Sigmoid colon (tissue), 7 donors: Measurements from ENCODE around the gene OARD1. TPM values are rescaled to one million over a fixed set of nuclear protein-coding genes. Genes with fewer than 3 reads are reported as not detected.
"Not testable (repeated sequence)": the region's sequence is repeated elsewhere in the genome, so short reads cannot be mapped to it uniquely, and the experiment has no call there.

Source experiments
- DNase-seq: peaks from one replicate; pipeline ENCODE4 v3.0.0-alpha.2; 2019
- H3K27ac ChIP-seq, 4 donors: fragments of 200-600 bp; sonication (generic); one replicate each; pipeline ENCODE4 v1.5.1; 2016 to 2019; ENCODE audit warnings: mild to moderate bottlenecking in 1 of 4
- H3K27me3 ChIP-seq, 3 donors: fragments of 200-600 bp; sonication (generic); one replicate each; pipeline ENCODE4 v1.5.1; 2019; ENCODE audit warnings: mild to moderate bottlenecking in 1 of 3
- H3K36me3 ChIP-seq, 4 donors: fragments of 200-600 bp; sonication (generic); one replicate each; pipeline ENCODE4 v1.5.1; 2016 to 2019
- H3K4me1 ChIP-seq, 4 donors: fragments of 200-600 bp; sonication (generic); one replicate each; pipeline ENCODE4 v1.5.1; 2017 to 2019
- H3K4me3 ChIP-seq, 4 donors: fragments of 200-600 bp; sonication (generic); one replicate each; pipeline ENCODE4 v1.5.1; 2017 to 2019; ENCODE audit warnings: mild to moderate bottlenecking in 2 of 4, moderate library complexity in 1 of 4
- H3K9me3 ChIP-seq, 4 donors: fragments of 200-600 bp in 3 of 4; sonication (generic) in 3 of 4; one replicate each; pipeline versions ENCODE4 v1.5.1 to v1.6.1; 2013 to 2019
- CTCF ChIP-seq, 4 experiments: fragments of 450-650 bp in 3 of 4; fragments of 200-600 bp in 1 of 4; IDR thresholded peaks; one replicate each; pipeline ENCODE4 v1.5.1; 2016 to 2019; ENCODE audit warnings: antibody characterized with exemption in 4 of 4, mild to moderate bottlenecking in 3 of 4, moderate library complexity in 2 of 4
- EP300 ChIP-seq, 4 donors: sonication (generic); formaldehyde crosslinking; IDR thresholded peaks; one replicate each; pipeline ENCODE4 v1.6.1; 2017; ENCODE audit warnings: antibody characterized with exemption in 4 of 4
- POLR2A ChIP-seq, 2 donors: fragments of 450-650 bp; IDR thresholded peaks; one replicate each; pipeline ENCODE4 v1.6.1; 2016; ENCODE audit warnings: antibody characterized with exemption in 2 of 2, mild to moderate bottlenecking in 2 of 2, moderate library complexity in 2 of 2
- POLR2AphosphoS5 ChIP-seq, 4 donors: sonication (generic); formaldehyde crosslinking; IDR thresholded peaks; one replicate each; pipeline ENCODE4 v1.6.1; 2017; ENCODE audit warnings: antibody characterized with exemption in 4 of 4
- WGBS, 2 donors: extraction: QIAGEN DNeasy Blood & Tissue Kit; methylation state at CpG; one replicate each; pipeline ENCODE4 v1.1.7; 2013; 5-methylcytosine and 5-hydroxymethylcytosine counted together
- intact Hi-C: fragments of 100-400 bp; cut with DNase I; formaldehyde crosslinking; loops from one replicate; pipeline ENCODE4 v1.15.1; 2023
- polyA plus RNA-seq, 3 donors: library from polyadenylated mRNA; stranded (reverse); fragments of 200-250 nt; gene quantifications; one replicate each; pipeline ENCODE4 v1.2.3, GENCODE V29; 2013
- total RNA-seq, 4 donors: library from RNA; depleted of rRNA; stranded (reverse); fragments of >200 nt; gene quantifications; one replicate each; pipeline ENCODE4 v1.1.0, GENCODE V29; 2016
- donor health status: healthy with polysubstance abuse.
- donor health status: Bipolar disorder and iron deficiency.
- donor health status: healthy.

Gene OARD1
- total and polyA plus RNA-seq, 7 donors = 14.0 to 54.8 (median 26.0) TPM

DNA sequence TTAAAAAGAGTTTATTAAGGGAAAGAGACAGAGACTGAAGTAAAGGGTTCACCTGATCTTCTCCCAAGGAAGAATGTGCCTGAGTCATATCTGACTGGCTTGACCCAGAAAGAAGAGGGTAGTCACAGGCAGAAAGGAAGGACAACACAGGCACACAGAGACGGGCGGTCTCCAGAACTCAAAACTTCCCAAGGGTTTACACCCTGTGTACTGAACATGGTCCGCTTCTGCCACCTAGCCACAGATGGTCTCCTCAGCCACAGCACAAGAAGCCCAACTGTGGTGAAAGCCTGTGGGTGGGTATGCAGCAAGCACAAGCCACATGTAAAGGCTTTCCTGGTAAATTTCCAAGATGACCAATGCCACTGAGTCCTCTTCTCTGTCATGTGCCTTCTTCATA is 50.3 kb downstream of the OARD1 start:
- no peak for DNase-seq
- Histone ChIP-seq H3K4me1 (peaks cover 0 to 3% (median 0%) of the 10 kb centered on the region in 4 donors), H3K27me3 (no peaks in the 10 kb centered on the region), H3K9me3 (peaks cover 0 to 4% (median 0%) of the 10 kb centered on the region in 4 donors), H3K27ac (no peak overlapping the region), H3K4me3 (no peak overlapping the region), H3K36me3 (no peaks in the 10 kb centered on the region)
- intact Hi-C loops = no loop called here
- 92 to 96% methylated on average over 3 of the region's 3 CpGs for WGBS, 2 donors
- TF ChIP-seq EP300 (IDR thresholded peaks at IDR 0.05) (no peak), CTCF (IDR thresholded peaks at IDR 0.05) (no peak), POLR2A (IDR thresholded peaks at IDR 0.05) (no peak), POLR2AphosphoS5 (IDR thresholded peaks at IDR 0.05) (no peak)

DNA sequence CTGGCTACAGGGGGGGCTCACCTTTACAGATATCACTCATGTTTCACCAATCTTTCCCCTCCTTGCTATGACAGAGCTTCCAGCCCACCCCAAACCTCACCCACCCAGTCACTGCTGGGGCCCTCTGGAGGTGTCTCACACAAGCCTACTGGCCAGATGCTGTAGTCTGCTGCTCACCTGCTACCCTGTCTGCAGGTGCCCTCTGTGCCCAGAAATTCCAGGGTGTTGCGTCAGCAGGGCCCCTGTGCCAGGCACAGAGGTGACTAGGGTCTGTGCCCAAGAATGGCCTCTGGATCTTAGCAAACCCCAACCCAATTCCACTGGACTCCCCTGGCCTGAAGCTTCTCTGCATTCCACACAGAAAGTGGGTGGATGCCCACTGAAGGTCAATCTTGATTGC is 54.5 kb downstream of the OARD1 start:
- no peaks in the 10 kb centered on the region for H3K27me3 ChIP-seq
- H3K36me3 ChIP-seq = no peaks in the 10 kb centered on the region
- no peak overlapping the region for H3K4me3 ChIP-seq
- TF ChIP-seq CTCF (IDR thresholded peaks at IDR 0.05) = no peak
- no peak for TF ChIP-seq POLR2A (IDR thresholded peaks at IDR 0.05)
- no peak for TF ChIP-seq EP300 (IDR thresholded peaks at IDR 0.05)
- TF ChIP-seq POLR2AphosphoS5 (IDR thresholded peaks at IDR 0.05) = no peak
- 96 to 100% methylated on average over 1 of the region's 1 CpG for WGBS, 2 donors
- H3K4me1 ChIP-seq = peaks cover 0 to 3% (median 0%) of the 10 kb centered on the region in 4 donors
- intact Hi-C loops = no loop called here
- H3K27ac ChIP-seq = no peak overlapping the region
- H3K9me3 ChIP-seq = peaks cover 0 to 4% (median 0%) of the 10 kb centered on the region in 4 donors
- DNase-seq = no peak

DNA sequence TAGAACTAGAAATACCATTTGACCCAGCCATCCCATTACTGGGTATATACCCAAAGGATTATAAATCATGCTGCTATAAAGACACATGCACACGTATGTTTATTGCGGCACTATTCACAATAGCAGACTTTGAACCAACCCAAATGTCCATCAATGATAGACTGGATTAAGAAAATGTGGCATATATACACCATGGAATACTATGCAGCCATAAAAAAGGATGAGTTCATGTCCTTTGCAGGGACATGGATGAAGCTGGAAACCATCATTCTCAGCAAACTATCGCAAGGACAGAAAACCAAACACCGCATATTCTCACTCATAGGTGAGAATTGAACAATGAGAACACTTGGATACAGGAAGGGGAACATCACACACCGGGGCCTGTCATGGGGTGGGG is 56.3 kb downstream of the OARD1 start:
- H3K36me3 ChIP-seq, H3K27me3 ChIP-seq, H3K4me1 ChIP-seq, DNase-seq, intact Hi-C loops, H3K27ac ChIP-seq, H3K4me3 ChIP-seq, H3K9me3 ChIP-seq: not testable (repeated sequence)
- 84 to 94% methylated on average over 4 to 5 of the region's 5 CpGs for WGBS, 2 donors

GRCh38 chr6:41014780-41015179 is 57.4 kb downstream of the OARD1 start:
- H3K9me3 ChIP-seq = peaks cover 0 to 4% (median 0%) of the 10 kb centered on the region in 4 donors
- H3K27ac ChIP-seq = no peak overlapping the region
- H3K4me3 ChIP-seq = no peak overlapping the region
- no peaks in the 10 kb centered on the region for H3K27me3 ChIP-seq
- TF ChIP-seq POLR2A (IDR thresholded peaks at IDR 0.05) = no peak
- no peak for TF ChIP-seq EP300 (IDR thresholded peaks at IDR 0.05)
- TF ChIP-seq POLR2AphosphoS5 (IDR thresholded peaks at IDR 0.05) = no peak
- no peak for TF ChIP-seq CTCF (IDR thresholded peaks at IDR 0.05)
- no peak for DNase-seq
- intact Hi-C loops = no loop called here
- H3K4me1 ChIP-seq = no peaks in the 10 kb centered on the region
- no peaks in the 10 kb centered on the region for H3K36me3 ChIP-seq
- WGBS, 2 donors = 92 to 94% methylated on average over 4 of the region's 4 CpGs

Other genes starting within 250 kb of the OARD1 start
- gene UNC5CL, start 33.1 kb downstream of the OARD1 start, total RNA-seq = 1 to 10 TPM in 2 of 4 donors, under 1 TPM in 2; 0.36 to 1.8 (median 0.82) TPM
- gene UNC5CL, start 33.1 kb downstream of the OARD1 start, polyA plus RNA-seq = 1 to 10 TPM in 2 of 3 donors, under 1 TPM in 1; 0.46 to 6.0 (median 1.2) TPM
- not detected for gene TSPO2, start 29.9 kb downstream of the OARD1 start, total RNA-seq
- gene TSPO2, start 29.9 kb downstream of the OARD1 start, polyA plus RNA-seq = under 1 TPM in 1 of 3 donors, not detected in 2; 0.48 TPM
- 1 to 10 TPM in 1 of 4 donors, under 1 TPM in 3; 0.66 to 1.1 (median 0.70) TPM for gene APOBEC2, start 19.2 kb downstream of the OARD1 start, total RNA-seq
- under 1 TPM in 1 of 3 donors, not detected in 2; 0.20 TPM for gene APOBEC2, start 19.2 kb downstream of the OARD1 start, polyA plus RNA-seq
- gene NFYA, start 618 bp upstream of the OARD1 start, total RNA-seq = 10 to 100 TPM in 3 of 4 donors, 1 to 10 TPM in 1; 7.6 to 12.1 (median 10.9) TPM
- gene NFYA, start 618 bp upstream of the OARD1 start, polyA plus RNA-seq = 10 to 100 TPM in 1 of 3 donors, 1 to 10 TPM in 2; 7.4 to 12.8 (median 7.8) TPM
- 1 to 10 TPM in 1 of 4 donors, not detected in 3; 3.3 TPM for gene TREML1, start 82.0 kb upstream of the OARD1 start, total RNA-seq
- under 1 TPM in 1 of 3 donors, not detected in 2; 0.48 TPM for gene TREML1, start 82.0 kb upstream of the OARD1 start, polyA plus RNA-seq
- gene TREM2, start 90.8 kb upstream of the OARD1 start, total RNA-seq = 1 to 10 TPM in 3 of 4 donors, not detected in 1; 1.6 to 3.6 (median 3.3) TPM
- 1 to 10 TPM in 2 of 3 donors, under 1 TPM in 1; 0.83 to 7.4 (median 4.2) TPM for gene TREM2, start 90.8 kb upstream of the OARD1 start, polyA plus RNA-seq
- gene TREML2, start 128.8 kb upstream of the OARD1 start, total RNA-seq = not detected
- gene TREML2, start 128.8 kb upstream of the OARD1 start, polyA plus RNA-seq = 1 to 10 TPM in 1 of 3 donors, not detected in 2; 3.7 TPM
- gene TREML4, start 156.0 kb upstream of the OARD1 start, total RNA-seq = not detected
- gene TREML4, start 156.0 kb upstream of the OARD1 start, polyA plus RNA-seq = under 1 TPM in 1 of 3 donors, not detected in 2; 0.22 TPM
- gene TREM1, start 214.3 kb upstream of the OARD1 start, total RNA-seq = 1 to 10 TPM in 3 of 4 donors, under 1 TPM in 1; 0.36 to 3.5 (median 2.0) TPM
- gene TREM1, start 214.3 kb upstream of the OARD1 start, polyA plus RNA-seq = 1 to 10 TPM in 2 of 3 donors, under 1 TPM in 1; 0.74 to 6.0 (median 1.8) TPM